HCT116 (cell line): ENCODE data around the gene GNB1L. TPM values are rescaled to one million over a fixed set of nuclear protein-coding genes. Genes with fewer than 3 reads are reported as not detected.

Experiments
- ATAC-seq: fragments of 200-7000 bp; cut with Tn5 transposase; 2 replicates; pipeline ENCODE4 v1.9.1; 2020; ENCODE audit warnings: mild to moderate bottlenecking, moderate library complexity
- BruUV-seq: library from RNA; stranded (reverse); fragments of 400-500 nt; replicated peaks from 2 replicates; lab custom pipeline; 2021; lab: Mats Ljungman, UMichigan
- CTCF ChIA-PET: fragments of 300-600 bp; sonication (Branson Sonifier 250); formaldehyde crosslinking; loops from one replicate; lab custom pipeline; 2021; ENCODE audit warnings: antibody characterized with exemption; lab: Charles Lee
- POLR2A ChIA-PET: fragments of 300-600, 350-600 bp; sonication (Branson Sonifier 250); formaldehyde crosslinking; loops from one replicate; lab custom pipeline; 2021; ENCODE audit warnings: antibody characterized with exemption; lab: Charles Lee
- RAD21 ChIA-PET, 2 experiments: fragments of 300-600 bp; sonication (Branson Sonifier 250); formaldehyde crosslinking; loops; one replicate each; lab custom pipeline; 2023; ENCODE audit warnings: low total read pairs in 2 of 2; ENCODE audit not compliant: uncharacterized antibody in 2 of 2, unreplicated experiment in 2 of 2, low non-redundant PET in 1 of 2; lab: Charles Lee
- DNase-seq: peaks from one replicate; pipeline ENCODE4 v3.0.0-alpha.2; 2010; ENCODE audit warnings: low read depth, low spot score
- H2AFZ ChIP-seq: fragments of 200-600 bp; shearing (Covaris generic), sonication (generic); 2 replicates; pipeline ENCODE4 v1.6.1; 2017; ENCODE audit warnings: low read depth, mixed run types, mixed read lengths, antibody characterized with exemption, low read length; ENCODE audit not compliant: poor library complexity, severe bottlenecking
- H3K27ac ChIP-seq: 2 replicates; pipeline ENCODE4 v1.5.1; 2012; ENCODE audit warnings: low read depth, low read length
- H3K27me3 ChIP-seq: fragments of 200-600 bp; sonication (generic); 2 replicates; pipeline ENCODE4 v1.6.1; 2016; ENCODE audit warnings: mixed run types, low read length, mixed read lengths; ENCODE audit not compliant: insufficient read depth
- H3K36me3 ChIP-seq, 2 experiments: fragments of 200-500 bp in 1 of 2; fragments of 200-600 bp in 1 of 2; sonication (Bioruptor generic) in 1 of 2; sonication (generic) in 1 of 2; 2 replicates each; pipeline versions ENCODE4 v1.5.1 to v1.6.1; 2014 to 2016; ENCODE audit warnings: low read length in 2 of 2, inconsistent platforms in 1 of 2, mixed read lengths in 1 of 2, mixed run types in 1 of 2; ENCODE audit not compliant: insufficient read depth in 2 of 2, control insufficient read depth in 1 of 2
- H3K4me1 ChIP-seq, 2 experiments: fragments of 200-600 bp in 1 of 2; sonication (generic) in 1 of 2; 2 replicates each; pipeline versions ENCODE4 v1.5.1 to v1.6.1; 2012 to 2017; ENCODE audit warnings: low read length in 2 of 2, inconsistent platforms in 1 of 2, mild to moderate bottlenecking in 1 of 2, mixed read lengths in 1 of 2, mixed run types in 1 of 2, moderate library complexity in 1 of 2; ENCODE audit not compliant: insufficient read depth in 2 of 2, control insufficient read depth in 1 of 2
- H3K4me2 ChIP-seq: fragments of 200-600 bp; sonication (generic); 2 replicates; pipeline ENCODE4 v1.6.1; 2017; ENCODE audit warnings: mixed run types, low read length, mixed read lengths
- H3K4me3 ChIP-seq, 2 experiments: fragments of 200-600 bp in 1 of 2; sonication (generic) in 1 of 2; replicated peaks in 1 of 2; 2 replicates each; pipeline ENCODE4 v1.5.1; 2011 to 2016; ENCODE audit warnings: low read length in 2 of 2, control low read depth in 1 of 2, low read depth in 1 of 2, mild to moderate bottlenecking in 1 of 2, mixed read lengths in 1 of 2, mixed run types in 1 of 2
- H3K79me2 ChIP-seq: fragments of 200-600 bp; sonication (generic); 2 replicates; pipeline ENCODE4 v1.6.1; 2017; ENCODE audit warnings: mild to moderate bottlenecking, mixed run types, low read length, moderate library complexity, mixed read lengths; ENCODE audit not compliant: insufficient read depth
- H3K9ac ChIP-seq: fragments of 200-600 bp; sonication (generic); 2 replicates; pipeline ENCODE4 v1.6.1; 2016; ENCODE audit warnings: low read length, mixed read lengths
- H3K9me2 ChIP-seq: fragments of 200-600 bp; sonication (generic), shearing (Covaris generic); 2 replicates; pipeline ENCODE4 v1.6.1; 2017; ENCODE audit warnings: mixed run types, mild to moderate bottlenecking, moderate library complexity; ENCODE audit not compliant: insufficient read depth
- H3K9me3 ChIP-seq, 2 experiments: fragments of 200-500 bp in 1 of 2; fragments of 200-600 bp in 1 of 2; sonication (Bioruptor generic) in 1 of 2; sonication (generic) in 1 of 2; 2 replicates each; pipeline ENCODE4 v1.6.1; 2014 to 2017; ENCODE audit warnings: low read length in 2 of 2, mixed read lengths in 2 of 2, inconsistent platforms in 1 of 2, low read depth in 1 of 2, mild to moderate bottlenecking in 1 of 2, mixed run types in 1 of 2, moderate library complexity in 1 of 2; ENCODE audit not compliant: control insufficient read depth in 1 of 2, insufficient read depth in 1 of 2
- H4K20me1 ChIP-seq: fragments of 200-600 bp; sonication (generic), shearing (Covaris generic); 2 replicates; pipeline ENCODE4 v1.6.1; 2017; ENCODE audit warnings: mixed run types, mild to moderate bottlenecking, moderate library complexity; ENCODE audit not compliant: insufficient read depth
- CBX3 ChIP-seq: IDR thresholded peaks from 2 replicates; pipeline ENCODE4 v1.6.1; 2012; ENCODE audit warnings: low read depth
- EGR1 ChIP-seq: IDR thresholded peaks from 2 replicates; pipeline ENCODE4 v1.6.1; 2012; ENCODE audit warnings: low read depth
- JUND ChIP-seq: IDR thresholded peaks from 2 replicates; pipeline ENCODE4 v1.6.1; 2012
- YY1 ChIP-seq: IDR thresholded peaks from 2 replicates; pipeline ENCODE4 v1.6.1; 2011; ENCODE audit warnings: low read length, low read depth, moderate library complexity, mild to moderate bottlenecking; ENCODE audit not compliant: insufficient replicate concordance; ENCODE audit errors: extremely low read depth
- ZFX ChIP-seq: fragments of 450-650 bp; IDR thresholded peaks from 2 replicates; pipeline ENCODE4 v1.6.1; 2017
- ZNF274 ChIP-seq: fragments of 200-500 bp; sonication (Bioruptor generic); IDR thresholded peaks from 2 replicates; pipeline ENCODE4 v1.6.1; 2014; ENCODE audit warnings: mild to moderate bottlenecking, low read depth, low read length, inconsistent platforms
- intact Hi-C: fragments of 100-400 bp; cut with micrococcal nuclease; formaldehyde crosslinking; loops from 2 replicates; pipeline ENCODE4 v1.10.0; 2022
- total RNA-seq: library from RNA; stranded (reverse); gene quantifications from one replicate; pipeline ENCODE4 v1.2.1, GENCODE V29; 2021; ENCODE audit not compliant: unreplicated experiment
- TF ChIP-seq, protein P1 (sequence below): IDR thresholded peaks from 2 replicates; pipeline ENCODE4 v1.6.1; 2012; ENCODE audit warnings: low read depth
- TF ChIP-seq, protein P2 (sequence below), 3 experiments: fragments of 200-600 bp in 1 of 3; sonication (generic) in 1 of 3; IDR thresholded peaks in 2 of 3; conservative IDR thresholded peaks in 1 of 3; 2 replicates each; pipeline ENCODE4 v1.5.1; 2012 to 2017; ENCODE audit warnings: low read depth in 2 of 3, low read length in 2 of 3, antibody characterized with exemption in 1 of 3, borderline replicate concordance in 1 of 3, control low read depth in 1 of 3, mild to moderate bottlenecking in 1 of 3, mixed read lengths in 1 of 3, mixed run types in 1 of 3, moderate library complexity in 1 of 3; ENCODE audit not compliant: insufficient read depth in 1 of 3
- TF ChIP-seq, protein P3 (sequence below): IDR thresholded peaks from 2 replicates; pipeline ENCODE4 v1.6.1; 2012

GNB1L gene
- total RNA-seq, 1 experiment from 2014 or later: 12.1 TPM

DNA sequence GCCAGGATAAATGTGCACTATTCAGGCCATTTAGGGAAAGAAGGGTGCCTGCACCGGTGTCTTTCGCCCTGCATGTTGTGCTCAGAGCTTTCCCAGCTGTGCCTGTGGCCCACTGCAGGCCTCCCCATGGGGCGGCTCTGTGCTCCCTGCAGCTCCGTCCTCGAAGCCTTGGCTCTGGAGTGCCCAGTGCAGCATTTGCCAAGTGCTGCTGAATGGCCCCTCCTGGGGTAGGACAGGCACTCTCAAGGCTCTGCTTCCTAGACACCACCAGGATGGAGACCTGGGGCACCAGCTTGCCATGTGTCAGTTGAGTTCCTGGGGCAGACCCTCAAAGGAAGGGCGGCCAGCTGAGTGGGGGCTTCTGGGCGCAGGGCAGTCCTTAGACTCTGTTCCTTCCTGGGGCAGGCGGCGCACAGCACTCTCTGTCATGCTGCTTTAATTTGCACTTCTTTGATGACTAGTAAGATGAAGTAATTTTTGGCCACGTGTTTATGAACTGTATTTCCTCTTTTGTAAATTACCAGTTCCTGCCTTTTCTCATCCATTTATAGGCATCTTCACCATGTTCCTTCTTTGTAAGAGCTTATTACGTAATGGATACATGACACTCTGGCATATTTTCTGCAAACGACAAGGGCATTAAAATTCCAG is 32.1 kb upstream of the GNB1L start:
- ChIA-PET RAD21 (interaction anchor here in 1 of 2 experiments (0.5 kb wide), 1 partner anchor 156 kb away, joined by 6 read pairs; no protein-coding TSS in a partner anchor), CTCF (no interaction called here), POLR2A (no interaction called here)
- BruUV-seq: no TSS peak
- Histone ChIP-seq H3K9ac (no peak overlapping the region), H3K27ac (no peak overlapping the region), H3K4me1 (peaks cover 21 to 26% of the 10 kb centered on the region in 2 experiments), H3K4me3 (no peak overlapping the region), H3K27me3 (no peaks in the 10 kb centered on the region), H3K9me3 (no peaks in the 10 kb centered on the region), H3K4me2 (no peak overlapping the region), H2AFZ (no peak overlapping the region), H4K20me1 (no peaks in the 10 kb centered on the region), H3K79me2 (no peaks in the 10 kb centered on the region), H3K36me3 (no peaks in the 10 kb centered on the region), H3K9me2 (no peaks in the 10 kb centered on the region)
- DNase-seq (no peak), ATAC-seq (no peak)
- intact Hi-C loops: no loop called here
- TF ChIP-seq JUND (no peak), EGR1 (no peak), ZFX (no peak), ZNF274 (no peak), YY1 (no peak), CBX3 (no peak)
- TF ChIP-seq, protein P1, sequence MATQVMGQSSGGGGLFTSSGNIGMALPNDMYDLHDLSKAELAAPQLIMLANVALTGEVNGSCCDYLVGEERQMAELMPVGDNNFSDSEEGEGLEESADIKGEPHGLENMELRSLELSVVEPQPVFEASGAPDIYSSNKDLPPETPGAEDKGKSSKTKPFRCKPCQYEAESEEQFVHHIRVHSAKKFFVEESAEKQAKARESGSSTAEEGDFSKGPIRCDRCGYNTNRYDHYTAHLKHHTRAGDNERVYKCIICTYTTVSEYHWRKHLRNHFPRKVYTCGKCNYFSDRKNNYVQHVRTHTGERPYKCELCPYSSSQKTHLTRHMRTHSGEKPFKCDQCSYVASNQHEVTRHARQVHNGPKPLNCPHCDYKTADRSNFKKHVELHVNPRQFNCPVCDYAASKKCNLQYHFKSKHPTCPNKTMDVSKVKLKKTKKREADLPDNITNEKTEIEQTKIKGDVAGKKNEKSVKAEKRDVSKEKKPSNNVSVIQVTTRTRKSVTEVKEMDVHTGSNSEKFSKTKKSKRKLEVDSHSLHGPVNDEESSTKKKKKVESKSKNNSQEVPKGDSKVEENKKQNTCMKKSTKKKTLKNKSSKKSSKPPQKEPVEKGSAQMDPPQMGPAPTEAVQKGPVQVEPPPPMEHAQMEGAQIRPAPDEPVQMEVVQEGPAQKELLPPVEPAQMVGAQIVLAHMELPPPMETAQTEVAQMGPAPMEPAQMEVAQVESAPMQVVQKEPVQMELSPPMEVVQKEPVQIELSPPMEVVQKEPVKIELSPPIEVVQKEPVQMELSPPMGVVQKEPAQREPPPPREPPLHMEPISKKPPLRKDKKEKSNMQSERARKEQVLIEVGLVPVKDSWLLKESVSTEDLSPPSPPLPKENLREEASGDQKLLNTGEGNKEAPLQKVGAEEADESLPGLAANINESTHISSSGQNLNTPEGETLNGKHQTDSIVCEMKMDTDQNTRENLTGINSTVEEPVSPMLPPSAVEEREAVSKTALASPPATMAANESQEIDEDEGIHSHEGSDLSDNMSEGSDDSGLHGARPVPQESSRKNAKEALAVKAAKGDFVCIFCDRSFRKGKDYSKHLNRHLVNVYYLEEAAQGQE: no peak
- TF ChIP-seq, protein P2, sequence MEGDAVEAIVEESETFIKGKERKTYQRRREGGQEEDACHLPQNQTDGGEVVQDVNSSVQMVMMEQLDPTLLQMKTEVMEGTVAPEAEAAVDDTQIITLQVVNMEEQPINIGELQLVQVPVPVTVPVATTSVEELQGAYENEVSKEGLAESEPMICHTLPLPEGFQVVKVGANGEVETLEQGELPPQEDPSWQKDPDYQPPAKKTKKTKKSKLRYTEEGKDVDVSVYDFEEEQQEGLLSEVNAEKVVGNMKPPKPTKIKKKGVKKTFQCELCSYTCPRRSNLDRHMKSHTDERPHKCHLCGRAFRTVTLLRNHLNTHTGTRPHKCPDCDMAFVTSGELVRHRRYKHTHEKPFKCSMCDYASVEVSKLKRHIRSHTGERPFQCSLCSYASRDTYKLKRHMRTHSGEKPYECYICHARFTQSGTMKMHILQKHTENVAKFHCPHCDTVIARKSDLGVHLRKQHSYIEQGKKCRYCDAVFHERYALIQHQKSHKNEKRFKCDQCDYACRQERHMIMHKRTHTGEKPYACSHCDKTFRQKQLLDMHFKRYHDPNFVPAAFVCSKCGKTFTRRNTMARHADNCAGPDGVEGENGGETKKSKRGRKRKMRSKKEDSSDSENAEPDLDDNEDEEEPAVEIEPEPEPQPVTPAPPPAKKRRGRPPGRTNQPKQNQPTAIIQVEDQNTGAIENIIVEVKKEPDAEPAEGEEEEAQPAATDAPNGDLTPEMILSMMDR (IDR thresholded peaks at IDR 0.05 in 2 of 3, conservative IDR thresholded peaks at IDR 0.05 in 1 of 3; ENCODE audit: borderline replicate concordance in 1 of 3, insufficient read depth in 1 of 3, low read depth in 2 of 3, low read length in 2 of 3): no peak
- TF ChIP-seq, protein P3, sequence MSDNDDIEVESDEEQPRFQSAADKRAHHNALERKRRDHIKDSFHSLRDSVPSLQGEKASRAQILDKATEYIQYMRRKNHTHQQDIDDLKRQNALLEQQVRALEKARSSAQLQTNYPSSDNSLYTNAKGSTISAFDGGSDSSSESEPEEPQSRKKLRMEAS: no peak
